K562 (cell line): ENCODE results near the gene IKZF3. TPM values are rescaled to one million over a fixed set of nuclear protein-coding genes. Genes with fewer than 3 reads are reported as not detected.
A peak's percentile ranks its signal among the peaks of the same experiment; 100 is the strongest.

ENCODE experiments used
- ATF1 ChIP-seq, 2 experiments: fragments of 450-650 bp in 1 of 2; IDR thresholded peaks; 2 replicates each; pipeline ENCODE4 v1.6.1; 2016; ENCODE audit warnings: missing compliant biosample characterization in 1 of 2, missing genetic modification characterization in 1 of 2
- CEBPZ ChIP-seq: fragments of 150-350 bp; IDR thresholded peaks from 2 replicates; pipeline ENCODE4 v1.6.1; 2014; ENCODE audit warnings: low read depth, mild to moderate bottlenecking, low read length, borderline replicate concordance
- CREBBP ChIP-seq: IDR thresholded peaks from one replicate; pipeline ENCODE4 v1.6.1; 2012; ENCODE audit warnings: low read depth, mild to moderate bottlenecking, control low read depth, inconsistent platforms, low read length
- CREM ChIP-seq: IDR thresholded peaks from 2 replicates; pipeline ENCODE4 v1.6.1; 2014; ENCODE audit warnings: antibody characterized with exemption, low read depth
- CSDE1 ChIP-seq, 2 experiments: fragments of 450-650 bp; IDR thresholded peaks; 2 replicates each; pipeline ENCODE4 v1.6.1; 2016; ENCODE audit warnings: mild to moderate bottlenecking in 1 of 2
- CTBP1 ChIP-seq: fragments of 450-650 bp; IDR thresholded peaks from 2 replicates; pipeline ENCODE4 v1.6.1; 2016; ENCODE audit warnings: borderline replicate concordance
- FOXP1 ChIP-seq: sonication (generic); formaldehyde crosslinking; IDR thresholded peaks from 2 replicates; pipeline ENCODE4 v1.8.0; 2022; ENCODE audit warnings: mild to moderate bottlenecking, missing genetic modification reagents
- HDGF ChIP-seq: fragments of 450-650 bp; IDR thresholded peaks from 2 replicates; pipeline ENCODE4 v1.6.1; 2016
- HNRNPH1 ChIP-seq: fragments of 200-400 bp; formaldehyde crosslinking; optimal IDR thresholded peaks from 2 replicates; pipeline ENCODE3; 2017; ENCODE audit warnings: low read depth, mild to moderate bottlenecking, low read length, moderate library complexity
- HNRNPLL ChIP-seq: fragments of 200-400 bp; formaldehyde crosslinking; IDR thresholded peaks from 2 replicates; pipeline ENCODE4 v1.6.1; 2017; ENCODE audit warnings: low read length, low read depth, mild to moderate bottlenecking; ENCODE audit not compliant: poor library complexity, severe bottlenecking
- LARP7 ChIP-seq: fragments of 450-650 bp; IDR thresholded peaks from 2 replicates; pipeline ENCODE4 v1.6.1; 2016
- POLR2AphosphoS2 ChIP-seq: IDR thresholded peaks from 2 replicates; pipeline ENCODE4 v1.6.1; 2012; ENCODE audit warnings: low read length, improper control_type of control experiment
- RBFOX2 ChIP-seq: fragments of 200-400 bp; formaldehyde crosslinking; IDR thresholded peaks from 2 replicates; pipeline ENCODE4 v1.6.1; 2017; ENCODE audit warnings: low read depth, mild to moderate bottlenecking, low read length, moderate library complexity
- RBM17 ChIP-seq: fragments of 200-400 bp; formaldehyde crosslinking; IDR thresholded peaks from 2 replicates; pipeline ENCODE4 v1.6.1; 2017; ENCODE audit warnings: low read depth, mild to moderate bottlenecking, low read length, borderline replicate concordance
- SMARCE1 ChIP-seq: fragments of 450-650 bp; IDR thresholded peaks from 2 replicates; pipeline ENCODE4 v1.7.1; 2016; ENCODE audit warnings: mild to moderate bottlenecking
- STAT5A ChIP-seq: IDR thresholded peaks from 2 replicates; pipeline ENCODE4 v1.6.1; 2012; ENCODE audit warnings: low read length, inconsistent platforms, borderline replicate concordance
- ZFPM2 ChIP-seq: fragments of 250-450 bp; sonication (Bioruptor Pico); IDR thresholded peaks from 2 replicates; pipeline ENCODE4 v1.5.1; 2022; ENCODE audit warnings: mild to moderate bottlenecking
- ZNF224 ChIP-seq: sonication (generic); formaldehyde crosslinking; IDR thresholded peaks from 2 replicates; pipeline ENCODE4 v1.8.0; 2022; ENCODE audit warnings: mild to moderate bottlenecking, missing genetic modification reagents
- ZNF277 ChIP-seq: fragments of 250-450 bp; sonication (Bioruptor Pico); IDR thresholded peaks from 2 replicates; pipeline ENCODE4 v1.8.0; 2022; ENCODE audit warnings: inconsistent platforms, mild to moderate bottlenecking, moderate library complexity, borderline replicate concordance
- ZNF707 ChIP-seq: fragments of 250-450 bp; sonication (Bioruptor Pico); conservative IDR thresholded peaks from 2 replicates; pipeline ENCODE4 v1.8.0; 2022; ENCODE audit warnings: inconsistent platforms, mild to moderate bottlenecking, moderate library complexity
- polyA plus RNA-seq, 8 experiments: library from polyadenylated mRNA; depleted of rRNA in 4 of 8; stranded (reverse) in 5 of 8; unstranded in 3 of 8; fragments of >200 nt; fragmentation: Nextera tagmentation in 2 of 8; fragmentation: Illumina TruSeq in 1 of 8; extraction: Ambion mirVana in 2 of 8; extraction: Trizol in 1 of 8; gene quantifications; 2 replicates each; pipeline versions ENCODE4 v1.2.1 to v1.2.3, GENCODE V29; 2011 to 2014; ENCODE audit warnings: inconsistent platforms in 1 of 8, missing spikeins in 1 of 8
- total RNA-seq, 7 experiments: library from RNA; depleted of rRNA in 6 of 7; stranded (reverse); fragments of >200 nt in 6 of 7; fragmentation: Illumina TruSeq in 2 of 7; extraction: Trizol in 2 of 7; gene quantifications; 2 replicates each; pipeline versions ENCODE4 v1.2.1 to v1.2.3, GENCODE V29; 2011 to 2021; ENCODE audit warnings: low replicate concordance in 1 of 7
- TF ChIP-seq, protein P1 (sequence below): fragments of 250-450 bp; sonication (Bioruptor Pico); IDR thresholded peaks from 2 replicates; pipeline ENCODE4 v1.8.0; 2021; ENCODE audit warnings: mild to moderate bottlenecking, moderate library complexity
- TF ChIP-seq, protein P2 (sequence below): sonication (generic); formaldehyde crosslinking; IDR thresholded peaks from 2 replicates; pipeline ENCODE4 v1.8.1; 2022; ENCODE audit warnings: missing genetic modification reagents

The IKZF3 gene
- total and polyA plus RNA-seq, 9 of the 15 experiments (the other 6 are each of a cell fraction or from before 2014, with no cell fraction given), result 0.06 to 1.6 (median 0.62) TPM

DNA sequence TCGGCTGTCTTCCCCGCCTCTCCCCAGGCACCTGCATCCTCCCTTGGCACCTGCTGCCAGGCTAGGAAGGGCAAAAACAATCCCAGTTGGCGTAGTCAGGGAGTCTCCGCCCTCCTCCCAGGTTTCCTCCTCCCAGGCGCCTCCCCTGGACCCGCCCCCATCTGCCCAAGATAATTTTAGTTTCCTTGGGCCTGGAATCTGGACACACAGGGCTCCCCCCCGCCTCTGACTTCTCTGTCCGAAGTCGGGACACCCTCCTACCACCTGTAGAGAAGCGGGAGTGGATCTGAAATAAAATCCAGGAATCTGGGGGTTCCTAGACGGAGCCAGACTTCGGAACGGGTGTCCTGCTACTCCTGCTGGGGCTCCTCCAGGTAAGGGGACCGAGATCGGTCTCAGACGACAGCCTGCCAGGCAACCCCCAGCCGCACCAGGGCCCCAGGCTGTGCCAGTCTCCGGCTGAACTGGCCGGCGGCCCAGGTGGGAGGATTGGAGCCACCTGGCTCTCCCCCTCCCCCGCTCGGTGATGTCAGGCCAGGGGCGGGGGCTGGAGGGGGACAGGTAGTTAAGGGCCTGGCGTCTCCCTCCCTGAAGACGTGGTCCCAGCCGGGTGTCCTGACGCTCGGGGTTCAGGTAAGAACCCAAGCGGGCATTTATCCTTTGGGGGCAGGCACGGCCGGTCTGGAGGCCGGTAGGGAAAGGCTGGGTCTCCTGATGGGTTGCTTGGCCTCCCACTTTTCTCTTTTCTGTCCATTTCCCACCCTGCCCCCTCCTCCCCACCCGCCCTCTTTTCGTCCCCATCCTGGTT lies 126.1 kb downstream of the IKZF3 start, which contains the start of gene GRB7 (continued):
- TF ChIP-seq, protein P1, sequence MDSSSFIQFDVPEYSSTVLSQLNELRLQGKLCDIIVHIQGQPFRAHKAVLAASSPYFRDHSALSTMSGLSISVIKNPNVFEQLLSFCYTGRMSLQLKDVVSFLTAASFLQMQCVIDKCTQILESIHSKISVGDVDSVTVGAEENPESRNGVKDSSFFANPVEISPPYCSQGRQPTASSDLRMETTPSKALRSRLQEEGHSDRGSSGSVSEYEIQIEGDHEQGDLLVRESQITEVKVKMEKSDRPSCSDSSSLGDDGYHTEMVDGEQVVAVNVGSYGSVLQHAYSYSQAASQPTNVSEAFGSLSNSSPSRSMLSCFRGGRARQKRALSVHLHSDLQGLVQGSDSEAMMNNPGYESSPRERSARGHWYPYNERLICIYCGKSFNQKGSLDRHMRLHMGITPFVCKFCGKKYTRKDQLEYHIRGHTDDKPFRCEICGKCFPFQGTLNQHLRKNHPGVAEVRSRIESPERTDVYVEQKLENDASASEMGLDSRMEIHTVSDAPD (CRISPR knock-in tag), result no peak
- TF ChIP-seq CREM (0 out of 2 replicates have a peak, but pooled peaks have one; percentile 28), ZFPM2 (CRISPR knock-in tag) (no peak), POLR2AphosphoS2 (no peak), RBFOX2 (peak; percentile 26; the same call in 1 of the 2 replicates), ZNF224 (CRISPR knock-in tag) (no peak), FOXP1 (CRISPR knock-in tag) (no peak), CSDE1 (IDR thresholded peaks at IDR 0.05) (no peak), ZNF707 (CRISPR knock-in tag) (no peak), ATF1 (CRISPR knock-in tag; IDR thresholded peaks at IDR 0.05) (no peak), ATF1 (tag; IDR thresholded peaks at IDR 0.05) (peak; percentile 71; the same call in 1 of the 2 replicates), RBM17 (no peak), CEBPZ (no peak), LARP7 (no peak), SMARCE1 (no peak), HDGF (no peak), HNRNPH1 (no peak), CTBP1 (0 out of 2 replicates have a peak, but pooled peaks have one; percentile 34), STAT5A (no peak), HNRNPLL (no peak), ZNF277 (CRISPR knock-in tag) (no peak), CREBBP (no peak)
- TF ChIP-seq, protein P2, sequence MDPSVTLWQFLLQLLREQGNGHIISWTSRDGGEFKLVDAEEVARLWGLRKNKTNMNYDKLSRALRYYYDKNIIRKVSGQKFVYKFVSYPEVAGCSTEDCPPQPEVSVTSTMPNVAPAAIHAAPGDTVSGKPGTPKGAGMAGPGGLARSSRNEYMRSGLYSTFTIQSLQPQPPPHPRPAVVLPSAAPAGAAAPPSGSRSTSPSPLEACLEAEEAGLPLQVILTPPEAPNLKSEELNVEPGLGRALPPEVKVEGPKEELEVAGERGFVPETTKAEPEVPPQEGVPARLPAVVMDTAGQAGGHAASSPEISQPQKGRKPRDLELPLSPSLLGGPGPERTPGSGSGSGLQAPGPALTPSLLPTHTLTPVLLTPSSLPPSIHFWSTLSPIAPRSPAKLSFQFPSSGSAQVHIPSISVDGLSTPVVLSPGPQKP (CRISPR knock-in tag), result no peak
